Coronary artery (tissue), 2 donors: Measurements from ENCODE around the gene ANO9.

Source experiments
- DNase-seq: peaks from one replicate; pipeline ENCODE4 v3.0.0-alpha.2; 2017; ENCODE audit warnings: low spot score
- H3K27ac ChIP-seq, 2 donors: fragments of 200-600 bp; sonication (generic); one replicate each; pipeline ENCODE4 v1.5.1; 2016 to 2019
- H3K4me3 ChIP-seq: fragments of 200-600 bp; sonication (generic); 2 replicates; pipeline ENCODE4 v1.5.1; 2016; ENCODE audit warnings: mild to moderate bottlenecking, moderate library complexity
- CTCF ChIP-seq: fragments of 200-600 bp; sonication (generic); IDR thresholded peaks from one replicate; pipeline ENCODE4 v1.5.1; 2019; ENCODE audit warnings: antibody characterized with exemption

ANO9 gene, protein sequence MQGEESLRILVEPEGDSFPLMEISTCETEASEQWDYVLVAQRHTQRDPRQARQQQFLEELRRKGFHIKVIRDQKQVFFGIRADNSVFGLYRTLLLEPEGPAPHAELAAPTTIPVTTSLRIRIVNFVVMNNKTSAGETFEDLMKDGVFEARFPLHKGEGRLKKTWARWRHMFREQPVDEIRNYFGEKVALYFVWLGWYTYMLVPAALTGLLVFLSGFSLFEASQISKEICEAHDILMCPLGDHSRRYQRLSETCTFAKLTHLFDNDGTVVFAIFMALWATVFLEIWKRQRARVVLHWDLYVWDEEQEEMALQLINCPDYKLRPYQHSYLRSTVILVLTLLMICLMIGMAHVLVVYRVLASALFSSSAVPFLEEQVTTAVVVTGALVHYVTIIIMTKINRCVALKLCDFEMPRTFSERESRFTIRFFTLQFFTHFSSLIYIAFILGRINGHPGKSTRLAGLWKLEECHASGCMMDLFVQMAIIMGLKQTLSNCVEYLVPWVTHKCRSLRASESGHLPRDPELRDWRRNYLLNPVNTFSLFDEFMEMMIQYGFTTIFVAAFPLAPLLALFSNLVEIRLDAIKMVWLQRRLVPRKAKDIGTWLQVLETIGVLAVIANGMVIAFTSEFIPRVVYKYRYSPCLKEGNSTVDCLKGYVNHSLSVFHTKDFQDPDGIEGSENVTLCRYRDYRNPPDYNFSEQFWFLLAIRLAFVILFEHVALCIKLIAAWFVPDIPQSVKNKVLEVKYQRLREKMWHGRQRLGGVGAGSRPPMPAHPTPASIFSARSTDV

GRCh38 chr11:441418-442274 lies at the start of gene ANO9:
ANO9 (minus strand) TSS chr11:442011; CDS start chr11:441926, 85 bp downstream.
- no peak for DNase-seq
- H3K27ac ChIP-seq = no peak within 1 kb of the TSS
- TF ChIP-seq CTCF = no peak
- no peak within 1 kb of the TSS for H3K4me3 ChIP-seq

GRCh38 chr11:491358-491757 lies 49.5 kb upstream of the ANO9 start:
- no peak overlapping the region for H3K27ac ChIP-seq
- TF ChIP-seq CTCF = no peak
- no peak for DNase-seq
- no peak overlapping the region for H3K4me3 ChIP-seq

GRCh38 chr11:490930-491260 lies 49.1 kb upstream of the ANO9 start:
- TF ChIP-seq CTCF = no peak
- H3K27ac ChIP-seq = no peak overlapping the region
- H3K4me3 ChIP-seq = no peak overlapping the region
- DNase-seq = no peak

DNA sequence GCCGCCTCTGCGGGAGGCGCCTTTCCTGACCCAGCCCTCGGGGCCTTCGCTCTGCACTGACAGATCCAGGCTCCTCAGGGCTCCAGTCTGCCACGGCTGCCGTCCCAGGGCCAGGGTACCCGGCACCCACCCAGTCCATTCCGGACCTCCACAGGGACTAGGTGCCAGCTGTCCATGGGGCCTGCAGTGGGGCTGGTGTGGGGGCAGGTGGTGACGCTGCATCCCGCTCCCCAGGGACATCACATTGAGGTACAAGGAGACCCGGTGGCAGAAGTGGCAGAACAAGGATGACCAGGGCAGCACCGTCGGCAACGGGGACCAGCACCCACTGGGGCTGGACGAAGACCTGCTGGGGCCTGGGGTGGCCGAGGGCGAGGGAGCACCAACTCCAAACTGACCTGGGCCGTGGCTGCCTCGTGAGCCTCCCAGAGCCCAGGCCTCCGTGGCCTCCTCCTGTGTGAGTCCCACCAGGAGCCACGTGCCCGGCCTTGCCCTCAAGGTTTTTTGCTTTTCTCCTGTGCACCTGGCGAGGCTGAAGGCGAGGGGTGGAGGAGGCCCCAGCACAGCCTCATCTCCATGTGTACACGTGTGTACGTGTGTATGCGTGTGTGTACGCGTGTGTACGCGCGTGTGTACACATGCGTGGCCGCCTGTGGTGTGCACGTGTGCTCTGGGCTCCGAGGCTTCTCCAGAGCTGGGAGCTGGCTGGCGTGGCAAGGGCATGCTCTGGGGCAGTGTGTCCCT lies 48.5 kb upstream of the ANO9 start:
- H3K27ac ChIP-seq = no peak overlapping the region
- DNase-seq = no peak
- TF ChIP-seq CTCF = no peak
- no peak overlapping the region for H3K4me3 ChIP-seq

- TF ChIP-seq CTCF = no peak
- no peak for DNase-seq
- no peak overlapping the region for H3K27ac ChIP-seq
These were observed 47.9 kb upstream of the ANO9 start for GRCh38 chr11:489610-490185.

GRCh38 chr11:488992-489391 lies 47.2 kb upstream of the ANO9 start:
- DNase-seq = no peak
- no peak for TF ChIP-seq CTCF
- Histone ChIP-seq H3K4me3 (no peak overlapping the region), H3K27ac (no peak overlapping the region)

More at GRCh38 chr11:489610-490185, 47.9 kb upstream of the ANO9 start:
- no peak overlapping the region for H3K4me3 ChIP-seq
